Activated naive CD4-positive, alpha-beta T cell treated with anti-CD3 and anti-CD28 coated beads for 36 hours (primary cell): ENCODE data around the gene CACNG5. TPM values are rescaled to one million over a fixed set of nuclear protein-coding genes. Genes with fewer than 3 reads are reported as not detected.

Experiments
- CTCF ChIA-PET: fragments of 350-600 bp; sonication (Branson Sonifier 250); formaldehyde crosslinking; loops from one replicate; lab custom pipeline; 2021; ENCODE audit warnings: antibody characterized with exemption; lab: Charles Lee
- DNase-seq: peaks from one replicate; pipeline ENCODE4 v3.0.0-alpha.2; 2020
- H3K27ac Mint-ChIP-seq: one replicate; pipeline ENCODE4 v1.8.0; 2021; ENCODE audit warnings: mild to moderate bottlenecking, mixed read lengths
- H3K27me3 Mint-ChIP-seq: one replicate; pipeline ENCODE4 v1.8.0; 2021; ENCODE audit warnings: low read depth, mixed read lengths
- H3K36me3 Mint-ChIP-seq: one replicate; pipeline ENCODE4 v1.8.0; 2021; ENCODE audit warnings: low read depth, mixed read lengths
- H3K4me1 Mint-ChIP-seq: one replicate; pipeline ENCODE4 v1.8.0; 2021; ENCODE audit warnings: low read depth, mixed read lengths
- H3K4me3 Mint-ChIP-seq: one replicate; pipeline ENCODE4 v1.8.0; 2021; ENCODE audit warnings: mild to moderate bottlenecking, moderate library complexity, mixed read lengths
- H3K9me3 Mint-ChIP-seq: one replicate; pipeline ENCODE4 v1.8.0; 2021; ENCODE audit warnings: mixed read lengths
- intact Hi-C: fragments of 100-400 bp; cut with micrococcal nuclease; formaldehyde crosslinking; loops from one replicate; pipeline ENCODE4 v1.15.1; 2023
- microRNA-seq: library from miRNA; unstranded; fragments of <30 nt; microRNA quantifications from one replicate; pipeline ENCODE4 v1.2.0, GENCODE V29; 2022; ENCODE audit warnings: borderline microRNAs expressed, borderline replicate concordance
- total RNA-seq, 2 experiments: library from RNA; stranded (reverse); gene quantifications; one replicate each; pipeline ENCODE4 v1.2.3, GENCODE V29; 2021

CACNG5 gene
- total RNA-seq, 2 experiments from 2014 or later: not detected

- intact Hi-C loops: no loop called here
- Mint-ChIP-seq H3K4me3 (no peak overlapping the region), H3K9me3 (peaks cover 4% of the 10 kb centered on the region), H3K27ac (no peak overlapping the region), H3K27me3 (peaks cover 9% of the 10 kb centered on the region), H3K4me1 (no peaks in the 10 kb centered on the region), H3K36me3 (no peaks in the 10 kb centered on the region)
- CTCF ChIA-PET: interaction anchor here (0.6 kb wide), 1 partner anchor 262 kb away, joined by 3 read pairs; no protein-coding TSS in a partner anchor
- DNase-seq: no peak
Measured at GRCh38 chr17:66918896-66919295, 84.0 kb downstream of the CACNG5 start.

DNA sequence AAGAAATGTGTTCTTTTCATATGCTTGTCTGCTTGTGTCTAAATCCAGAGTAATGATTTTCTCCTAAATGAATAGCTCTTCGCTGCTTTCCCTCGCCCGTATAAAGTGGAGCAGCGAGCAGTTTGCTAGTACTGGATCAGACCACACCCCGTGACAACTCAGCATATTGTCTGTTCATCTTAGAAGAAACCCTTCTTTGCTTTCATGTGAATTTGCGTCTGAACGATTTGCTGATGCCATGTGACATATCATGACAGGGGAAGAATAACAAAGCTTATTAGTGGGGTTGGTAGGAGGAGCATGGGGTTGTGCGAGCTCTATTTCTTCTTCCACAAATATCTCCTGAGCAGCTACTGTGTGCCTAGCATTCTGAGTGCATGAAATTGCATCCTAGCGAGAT is 85.5 kb downstream of the CACNG5 start:
- Mint-ChIP-seq H3K4me1 (no peaks in the 10 kb centered on the region), H3K9me3 (peaks cover 4% of the 10 kb centered on the region), H3K27me3 (peaks cover 8% of the 10 kb centered on the region), H3K27ac (no peak overlapping the region), H3K36me3 (no peaks in the 10 kb centered on the region), H3K4me3 (no peak overlapping the region)
- intact Hi-C loops: no loop called here
- CTCF ChIA-PET: no interaction called here
- no peak for DNase-seq

- Mint-ChIP-seq H3K9me3 (peaks cover 4% of the 10 kb centered on the region), H3K4me3 (no peak overlapping the region), H3K27me3 (peaks cover 9% of the 10 kb centered on the region), H3K27ac (no peak overlapping the region), H3K4me1 (no peaks in the 10 kb centered on the region), H3K36me3 (no peaks in the 10 kb centered on the region)
- intact Hi-C loops: no loop called here
- no peak for DNase-seq
- CTCF ChIA-PET: no interaction called here
Measured at GRCh38 chr17:66920950-66921349, 86.0 kb downstream of the CACNG5 start.

DNA sequence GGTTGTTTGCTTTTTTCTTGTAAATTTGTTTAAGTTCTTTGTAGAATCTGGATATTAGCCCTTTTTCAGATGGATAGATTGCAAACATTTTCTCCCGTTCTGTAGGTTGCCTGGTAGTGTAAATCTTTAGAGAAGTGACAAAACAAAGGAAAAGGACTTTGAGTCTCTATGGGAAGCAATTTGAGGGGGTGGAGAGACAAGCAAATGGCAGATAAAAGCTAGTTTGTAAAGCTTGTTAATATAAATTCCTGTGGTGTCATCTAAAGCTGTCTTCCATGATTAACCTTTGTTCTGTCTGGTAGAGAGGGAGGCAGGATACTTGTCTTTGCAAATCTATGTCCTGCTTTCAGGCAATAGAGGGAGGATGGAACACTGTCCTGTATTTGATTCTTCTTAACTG is 89.0 kb downstream of the CACNG5 start:
- CTCF ChIA-PET: no interaction called here
- no peak overlapping the region for H3K4me3 Mint-ChIP-seq
- intact Hi-C loops: no loop called here
- peaks cover 4% of the 10 kb centered on the region for H3K9me3 Mint-ChIP-seq
- no peaks in the 10 kb centered on the region for H3K36me3 Mint-ChIP-seq
- no peak overlapping the region for H3K27ac Mint-ChIP-seq
- H3K4me1 Mint-ChIP-seq: no peaks in the 10 kb centered on the region
- no peak for DNase-seq
- peaks cover 19% of the 10 kb centered on the region for H3K27me3 Mint-ChIP-seq

GRCh38 chr17:66925811-66926500 is 91.0 kb downstream of the CACNG5 start:
- DNase-seq: no peak
- peaks cover 4% of the 10 kb centered on the region for H3K9me3 Mint-ChIP-seq
- CTCF ChIA-PET: no interaction called here
- H3K36me3 Mint-ChIP-seq: no peaks in the 10 kb centered on the region
- H3K27ac Mint-ChIP-seq: no peak overlapping the region
- no peak overlapping the region for H3K4me3 Mint-ChIP-seq
- intact Hi-C loops: no loop called here
- no peaks in the 10 kb centered on the region for H3K4me1 Mint-ChIP-seq
- peaks cover 30% of the 10 kb centered on the region for H3K27me3 Mint-ChIP-seq

DNA sequence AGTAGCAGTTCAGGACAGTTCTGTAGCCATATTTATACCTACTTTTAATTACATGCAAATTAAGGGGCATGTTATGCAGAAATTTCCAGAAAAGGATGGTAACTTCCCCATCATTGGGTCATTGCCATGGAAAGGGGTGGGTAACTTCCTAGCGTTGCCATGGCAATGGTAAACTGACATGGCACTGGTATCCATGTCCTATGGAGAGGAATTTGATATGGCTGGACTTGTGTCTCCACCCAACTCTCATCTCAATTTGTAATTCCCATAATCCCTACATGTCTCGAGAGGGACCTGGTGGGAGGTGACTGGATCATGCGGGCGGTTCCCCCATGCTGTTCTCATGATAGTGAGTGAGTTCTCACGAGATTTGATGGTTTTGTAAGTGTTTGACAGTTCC is 94.0 kb downstream of the CACNG5 start:
- intact Hi-C loops: no loop called here
- DNase-seq: no peak
- H3K4me1 Mint-ChIP-seq: no peaks in the 10 kb centered on the region
- peaks cover 29% of the 10 kb centered on the region for H3K27me3 Mint-ChIP-seq
- no peak overlapping the region for H3K4me3 Mint-ChIP-seq
- no peaks in the 10 kb centered on the region for H3K36me3 Mint-ChIP-seq
- no peak overlapping the region for H3K27ac Mint-ChIP-seq
- CTCF ChIA-PET: no interaction called here
- no peaks in the 10 kb centered on the region for H3K9me3 Mint-ChIP-seq

- CTCF ChIA-PET: interaction anchor here (0.7 kb wide), 1 partner anchor 38 kb away, joined by 3 read pairs; no protein-coding TSS in a partner anchor
- H3K36me3 Mint-ChIP-seq: peaks cover under 1% of the 10 kb centered on the region
- intact Hi-C loops: no loop called here
- DNase-seq: no peak
- no peak overlapping the region for H3K4me3 Mint-ChIP-seq
- H3K4me1 Mint-ChIP-seq: no peaks in the 10 kb centered on the region
- H3K9me3 Mint-ChIP-seq: peaks cover under 1% of the 10 kb centered on the region
- H3K27ac Mint-ChIP-seq: no peak overlapping the region
- peaks cover 28% of the 10 kb centered on the region for H3K27me3 Mint-ChIP-seq
Measured at GRCh38 chr17:66929591-66929990, 94.7 kb downstream of the CACNG5 start.

DNA sequence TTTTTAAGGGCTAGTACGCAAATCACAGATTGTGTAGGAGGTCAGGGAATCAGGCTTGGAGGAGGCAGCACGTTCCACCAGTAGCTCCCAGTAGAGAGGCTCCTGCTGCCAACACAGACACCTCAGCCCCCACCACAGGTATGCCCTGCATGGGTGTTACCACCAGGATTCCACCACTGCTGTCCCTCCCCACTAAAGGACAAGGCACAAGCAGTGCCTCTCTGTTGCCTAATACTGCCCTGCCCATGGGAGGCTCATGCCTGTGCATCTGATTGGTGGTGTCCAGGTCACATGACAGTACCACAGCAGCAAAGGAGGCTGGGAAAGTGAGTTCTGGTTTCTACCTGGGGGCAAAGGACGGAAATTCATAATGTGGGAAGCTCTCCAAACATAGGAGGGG is 96.0 kb downstream of the CACNG5 start:
- no peak for DNase-seq
- peaks cover 25% of the 10 kb centered on the region for H3K27me3 Mint-ChIP-seq
- CTCF ChIA-PET: no interaction called here
- no peak overlapping the region for H3K27ac Mint-ChIP-seq
- H3K9me3 Mint-ChIP-seq: peaks cover 2% of the 10 kb centered on the region
- no peak overlapping the region for H3K4me3 Mint-ChIP-seq
- peaks cover 2% of the 10 kb centered on the region for H3K36me3 Mint-ChIP-seq
- intact Hi-C loops: no loop called here
- H3K4me1 Mint-ChIP-seq: no peaks in the 10 kb centered on the region

DNA sequence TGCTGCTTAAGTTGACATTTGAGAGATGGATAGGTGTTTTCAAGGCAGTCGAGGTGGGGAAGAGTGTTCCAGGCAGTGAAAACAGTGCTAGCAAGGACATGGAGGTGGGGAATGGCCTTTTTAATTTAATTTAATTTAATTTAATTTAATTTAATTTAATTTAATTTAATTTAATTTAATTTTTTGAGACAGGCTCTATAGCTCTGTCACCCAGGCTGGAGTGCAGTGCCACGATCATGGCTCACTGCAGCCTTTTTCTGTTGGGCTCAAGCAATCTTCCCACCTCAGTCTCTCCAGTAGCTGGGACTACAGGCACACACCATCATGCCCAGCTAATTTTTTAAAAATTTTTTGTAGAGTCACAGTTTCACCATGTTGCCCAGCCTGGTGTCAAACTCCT is 97.4 kb downstream of the CACNG5 start:
- H3K9me3 Mint-ChIP-seq: peaks cover 2% of the 10 kb centered on the region
- no peak for DNase-seq
- no peaks in the 10 kb centered on the region for H3K4me1 Mint-ChIP-seq
- intact Hi-C loops: no loop called here
- CTCF ChIA-PET: no interaction called here
- peaks cover 19% of the 10 kb centered on the region for H3K27me3 Mint-ChIP-seq
- H3K4me3 Mint-ChIP-seq: no peak overlapping the region
- peaks cover 2% of the 10 kb centered on the region for H3K36me3 Mint-ChIP-seq
- H3K27ac Mint-ChIP-seq: no peak overlapping the region

DNA sequence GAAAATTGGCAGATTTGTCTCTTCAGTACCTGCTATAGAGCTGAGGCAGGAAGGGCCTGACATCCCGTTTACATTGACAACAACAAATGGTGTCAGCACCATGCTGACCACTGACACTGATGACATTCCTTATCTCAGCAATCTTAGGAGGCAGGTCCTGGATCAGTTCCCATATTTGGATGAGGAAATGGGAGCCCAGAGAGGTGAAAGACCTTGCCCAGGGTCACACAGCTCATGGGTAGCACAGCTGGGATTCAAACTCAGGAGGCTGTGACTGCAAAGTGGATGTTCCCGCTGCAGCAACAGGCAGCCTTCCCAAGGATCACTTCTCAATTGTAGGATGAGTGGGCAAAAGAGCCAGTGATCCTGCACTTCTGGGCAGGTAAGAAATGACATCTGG is 99.1 kb downstream of the CACNG5 start:
- intact Hi-C loops: no loop called here
- H3K27ac Mint-ChIP-seq: no peak overlapping the region
- DNase-seq: no peak
- peaks cover 2% of the 10 kb centered on the region for H3K9me3 Mint-ChIP-seq
- H3K4me1 Mint-ChIP-seq: no peaks in the 10 kb centered on the region
- peaks cover 25% of the 10 kb centered on the region for H3K27me3 Mint-ChIP-seq
- CTCF ChIA-PET: no interaction called here
- H3K4me3 Mint-ChIP-seq: no peak overlapping the region
- H3K36me3 Mint-ChIP-seq: peaks cover 2% of the 10 kb centered on the region

Small RNAs within 50 kb of the gene (microRNA-seq; reads per million reads assigned to microRNA genes)
- gene MIR634: not detected

Other genes with a start within 250 kb of the CACNG5 start
- gene CACNG4, start 129.6 kb downstream of the CACNG5 start, total RNA-seq: not detected
- gene CACNG1, start 209.4 kb downstream of the CACNG5 start, total RNA-seq: not detected